MM.1S (cell line): ENCODE data around the gene MAGI1.

Experiments used
- EZH2 ChIP-seq: fragments of 300-600 bp; sonication (generic); optimal IDR thresholded peaks from 2 replicates; pipeline ENCODE3; 2017; ENCODE audit warnings: low read depth, mild to moderate bottlenecking, antibody characterized with exemption, low read length, mixed read lengths
- TF ChIP-seq, protein P1 (sequence below): fragments of 300-600 bp; sonication (generic); IDR thresholded peaks from 2 replicates; pipeline ENCODE4 v1.5.1; 2016; ENCODE audit warnings: antibody characterized with exemption, low read length, mixed read lengths

DNA sequence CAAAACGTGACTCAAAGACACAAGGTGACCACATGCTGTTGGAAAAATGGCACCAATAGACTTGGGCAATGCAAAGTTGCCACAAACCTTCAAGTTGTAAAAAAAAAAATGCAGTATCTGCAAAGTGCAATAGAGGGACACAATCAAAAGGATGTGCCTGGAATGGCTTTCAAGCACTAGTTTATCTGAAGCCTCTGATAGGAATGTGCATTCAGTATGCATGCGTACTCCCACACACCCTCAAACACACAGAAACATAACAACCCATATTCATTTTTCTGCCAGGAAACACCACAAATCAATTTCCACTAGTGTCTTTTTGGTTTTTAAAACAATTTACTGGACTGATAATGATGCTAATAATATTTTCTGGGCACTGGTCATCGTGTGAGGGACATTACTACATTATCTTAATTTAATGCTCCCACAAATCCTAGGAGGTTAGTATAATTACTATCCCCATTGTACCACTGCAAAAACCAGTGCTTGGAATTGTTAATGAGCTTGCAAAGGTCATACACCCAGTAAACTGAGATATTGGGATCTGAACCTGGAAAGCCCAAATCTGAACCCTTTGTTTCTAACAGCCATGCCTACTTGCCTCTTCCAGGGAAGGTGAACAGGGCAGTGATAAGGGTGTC is 298.7 kb downstream of the MAGI1 start:
- TF ChIP-seq, protein P1, sequence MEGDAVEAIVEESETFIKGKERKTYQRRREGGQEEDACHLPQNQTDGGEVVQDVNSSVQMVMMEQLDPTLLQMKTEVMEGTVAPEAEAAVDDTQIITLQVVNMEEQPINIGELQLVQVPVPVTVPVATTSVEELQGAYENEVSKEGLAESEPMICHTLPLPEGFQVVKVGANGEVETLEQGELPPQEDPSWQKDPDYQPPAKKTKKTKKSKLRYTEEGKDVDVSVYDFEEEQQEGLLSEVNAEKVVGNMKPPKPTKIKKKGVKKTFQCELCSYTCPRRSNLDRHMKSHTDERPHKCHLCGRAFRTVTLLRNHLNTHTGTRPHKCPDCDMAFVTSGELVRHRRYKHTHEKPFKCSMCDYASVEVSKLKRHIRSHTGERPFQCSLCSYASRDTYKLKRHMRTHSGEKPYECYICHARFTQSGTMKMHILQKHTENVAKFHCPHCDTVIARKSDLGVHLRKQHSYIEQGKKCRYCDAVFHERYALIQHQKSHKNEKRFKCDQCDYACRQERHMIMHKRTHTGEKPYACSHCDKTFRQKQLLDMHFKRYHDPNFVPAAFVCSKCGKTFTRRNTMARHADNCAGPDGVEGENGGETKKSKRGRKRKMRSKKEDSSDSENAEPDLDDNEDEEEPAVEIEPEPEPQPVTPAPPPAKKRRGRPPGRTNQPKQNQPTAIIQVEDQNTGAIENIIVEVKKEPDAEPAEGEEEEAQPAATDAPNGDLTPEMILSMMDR: no peak
- no peak for TF ChIP-seq EZH2
